IMR-90 (cell line): ENCODE measurements around the gene PITPNM2. TPM values are rescaled to one million over a fixed set of nuclear protein-coding genes. Genes with fewer than 3 reads are reported as not detected.

ENCODE experiments used
- ATAC-seq: fragments of 200-7000 bp; cut with Tn5 transposase; 2 replicates; pipeline ENCODE4 v1.9.1; 2020; ENCODE audit warnings: low read depth, mild to moderate bottlenecking, moderate library complexity
- BruUV-seq: library from RNA; stranded (reverse); fragments of 400-500 nt; replicated peaks from 2 replicates; lab custom pipeline; 2021; lab: Mats Ljungman, UMichigan
- CTCF ChIA-PET: fragments of 300-600 bp; formaldehyde crosslinking; extraction: SDS; loops from one replicate; lab custom pipeline; 2021; ENCODE audit warnings: antibody characterized with exemption; lab: Yijun Ruan, JAX
- POLR2A ChIA-PET: fragments of 300-600 bp; sonication (Branson Sonifier 250); formaldehyde crosslinking; loops from one replicate; lab custom pipeline; 2022; ENCODE audit warnings: antibody characterized with exemption; ENCODE audit not compliant: unreplicated experiment; lab: Charles Lee
- DNase-seq: peaks from one replicate; pipeline ENCODE4 v3.0.0; 2013
- H2AFZ ChIP-seq: replicated peaks from 2 replicates; pipeline ENCODE3; 2013; ENCODE audit warnings: low read length, mild to moderate bottlenecking; ENCODE audit not compliant: poor library complexity
- H2AK5ac ChIP-seq: 2 replicates; pipeline ENCODE4 v1.6.1; 2013; ENCODE audit warnings: low read depth, low read length, inconsistent platforms
- H2AK9ac ChIP-seq: replicated peaks from 2 replicates; pipeline ENCODE3; 2013; ENCODE audit warnings: mild to moderate bottlenecking, low read depth, low read length, moderate library complexity; ENCODE audit not compliant: poor library complexity
- H2BK120ac ChIP-seq: 2 replicates; pipeline ENCODE4 v1.6.1; 2013; ENCODE audit warnings: low read depth, low read length, inconsistent platforms
- H2BK15ac ChIP-seq: 3 replicates; pipeline ENCODE4 v1.6.1; 2013; ENCODE audit warnings: low read depth, low read length, inconsistent platforms
- H2BK20ac ChIP-seq: 2 replicates; pipeline ENCODE4 v1.6.1; 2013; ENCODE audit warnings: low read depth, mild to moderate bottlenecking, inconsistent platforms, low read length, moderate library complexity
- H2BK5ac ChIP-seq: 2 replicates; pipeline ENCODE4 v1.6.1; 2013; ENCODE audit warnings: mild to moderate bottlenecking, low read depth, low read length, inconsistent platforms; ENCODE audit not compliant: poor library complexity, severe bottlenecking
- H3K14ac ChIP-seq: replicated peaks from 2 replicates; pipeline ENCODE4 v1.6.1; 2013; ENCODE audit warnings: low read depth, low read length, inconsistent platforms
- H3K18ac ChIP-seq: 2 replicates; pipeline ENCODE4 v1.6.1; 2013; ENCODE audit warnings: low read depth, low read length, control low read depth
- H3K23ac ChIP-seq: 2 replicates; pipeline ENCODE4 v1.6.1; 2013; ENCODE audit warnings: low read depth, low read length, inconsistent platforms
- H3K27ac ChIP-seq: 2 replicates; pipeline ENCODE4 v1.5.1; 2013; ENCODE audit warnings: mild to moderate bottlenecking, control low read depth, low read length; ENCODE audit not compliant: insufficient read depth
- H3K27me3 ChIP-seq: 2 replicates; pipeline ENCODE4 v1.6.1; 2013; ENCODE audit warnings: low read length; ENCODE audit not compliant: control insufficient read depth, insufficient read depth
- H3K36me3 ChIP-seq: 2 replicates; pipeline ENCODE4 v1.6.1; 2013; ENCODE audit warnings: low read length, mixed read lengths; ENCODE audit not compliant: control insufficient read depth, insufficient read depth
- H3K4ac ChIP-seq: 2 replicates; pipeline ENCODE4 v1.6.1; 2013; ENCODE audit warnings: low read depth, low read length, inconsistent platforms
- H3K4me1 ChIP-seq: 2 replicates; pipeline ENCODE4 v1.6.1; 2013; ENCODE audit warnings: low read length, mixed read lengths; ENCODE audit not compliant: control insufficient read depth, insufficient read depth
- H3K4me2 ChIP-seq: 2 replicates; pipeline ENCODE4 v1.6.1; 2013; ENCODE audit warnings: low read depth, mild to moderate bottlenecking, control low read depth, low read length, moderate library complexity
- H3K4me3 ChIP-seq: 2 replicates; pipeline ENCODE4 v1.5.1; 2013; ENCODE audit warnings: low read depth, mild to moderate bottlenecking, control low read depth, low read length, moderate library complexity; ENCODE audit not compliant: insufficient read depth
- H3K56ac ChIP-seq: 2 replicates; pipeline ENCODE4 v1.6.1; 2013; ENCODE audit warnings: low read length, inconsistent platforms; ENCODE audit not compliant: insufficient read depth; ENCODE audit errors: extremely low read depth
- H3K79me1 ChIP-seq, 2 experiments: 2 replicates each; pipeline ENCODE4 v1.6.1; 2013; ENCODE audit warnings: low read length in 2 of 2, inconsistent platforms in 1 of 2, low read depth in 1 of 2
- H3K9ac ChIP-seq: 2 replicates; pipeline ENCODE4 v1.6.1; 2013; ENCODE audit warnings: low read depth, low read length, control low read depth
- H3K9me1 ChIP-seq: 2 replicates; pipeline ENCODE4 v1.6.1; 2013; ENCODE audit warnings: low read length, inconsistent platforms; ENCODE audit not compliant: insufficient read depth
- H3K9me3 ChIP-seq: 2 replicates; pipeline ENCODE4 v1.6.1; 2013; ENCODE audit warnings: low read length; ENCODE audit not compliant: control insufficient read depth, insufficient read depth
- H4K20me1 ChIP-seq: 2 replicates; pipeline ENCODE4 v1.6.1; 2013; ENCODE audit warnings: low read length, inconsistent platforms; ENCODE audit not compliant: insufficient read depth
- H4K5ac ChIP-seq: 2 replicates; pipeline ENCODE4 v1.6.1; 2013; ENCODE audit warnings: mild to moderate bottlenecking, low read depth, low read length, control low read depth
- H4K8ac ChIP-seq, 2 experiments: 2 replicates each; pipeline ENCODE4 v1.6.1; 2013; ENCODE audit warnings: low read depth in 2 of 2, low read length in 2 of 2, control low read depth in 1 of 2, inconsistent platforms in 1 of 2
- H4K91ac ChIP-seq: 2 replicates; pipeline ENCODE4 v1.6.1; 2013; ENCODE audit warnings: low read depth, low read length, inconsistent platforms; ENCODE audit not compliant: insufficient read depth
- CEBPB ChIP-seq: IDR thresholded peaks from 2 replicates; pipeline ENCODE4 v1.6.1; 2012; ENCODE audit warnings: low read depth, low read length, improper control_type of control experiment
- CTCF ChIP-seq: conservative IDR thresholded peaks from 2 replicates; pipeline ENCODE4 v1.5.1; 2012; ENCODE audit warnings: mild to moderate bottlenecking, low read depth, low read length, improper control_type of control experiment
- FOS ChIP-seq: fragments of 150-350 bp; IDR thresholded peaks from 2 replicates; pipeline ENCODE4 v1.6.1; 2016; ENCODE audit warnings: low read depth, low read length
- MAFK ChIP-seq: IDR thresholded peaks from 2 replicates; pipeline ENCODE4 v1.6.1; 2012; ENCODE audit warnings: low read depth, low read length, improper control_type of control experiment
- MAZ ChIP-seq: IDR thresholded peaks from 2 replicates; pipeline ENCODE4 v1.6.1; 2012; ENCODE audit warnings: low read depth, mild to moderate bottlenecking, low read length, improper control_type of control experiment, moderate library complexity, borderline replicate concordance
- POLR2A ChIP-seq: IDR thresholded peaks from 2 replicates; pipeline ENCODE4 v1.6.1; 2012; ENCODE audit warnings: mild to moderate bottlenecking, low read depth, low read length
- RCOR1 ChIP-seq: IDR thresholded peaks from 2 replicates; pipeline ENCODE4 v1.6.1; 2012; ENCODE audit warnings: mild to moderate bottlenecking, low read length, improper control_type of control experiment; ENCODE audit not compliant: insufficient replicate concordance
- RFX5 ChIP-seq: IDR thresholded peaks from 2 replicates; pipeline ENCODE4 v1.8.0; 2012; ENCODE audit warnings: low read depth, mild to moderate bottlenecking, low read length, moderate library complexity
- SMC3 ChIP-seq: fragments of 150-350 bp; IDR thresholded peaks from 2 replicates; pipeline ENCODE4 v1.6.1; 2016; ENCODE audit warnings: low read depth, mild to moderate bottlenecking, antibody characterized with exemption, low read length, moderate library complexity
- WGBS, 2 experiments: methylation state at CpG; one replicate each; pipeline versions ENCODE4 v1.1.5 to v1.1.7; 2013; ENCODE audit warnings: missing lambda C conversion rate in 2 of 2; ENCODE audit not compliant: insufficient read length in 1 of 2; ENCODE audit errors: extremely low coverage in 2 of 2; 5-methylcytosine and 5-hydroxymethylcytosine counted together
- dilution Hi-C: fragments of 300-500 bp; cut with HindIII; formaldehyde crosslinking; loops from one replicate; pipeline ENCODE4 v1.14.3; 2018; ENCODE audit warnings: low sequenced_read_pairs; ENCODE audit not compliant: unreplicated experiment
- in situ Hi-C: fragments of 300-500 bp; cut with MboI; formaldehyde crosslinking; loops from 3 replicates; pipeline ENCODE4 v1.14.3; 2019; ENCODE audit warnings: low sequenced_read_pairs, inconsistent platforms, mixed read lengths
- intact Hi-C: fragments of 100-400 bp; cut with micrococcal nuclease; formaldehyde crosslinking; loops from 2 replicates; pipeline ENCODE4 v1.10.0; 2022
- polyA plus RNA-seq, 3 experiments: library from polyadenylated mRNA; depleted of rRNA; stranded (reverse); fragments of >200 nt; gene quantifications; 2 replicates each; pipeline ENCODE4 v1.2.3, GENCODE V29; 2012; ENCODE audit warnings: low replicate concordance in 1 of 3
- total RNA-seq: library from RNA; depleted of rRNA; stranded (reverse); fragments of >200 nt; gene quantifications from 2 replicates; pipeline ENCODE4 v1.2.3, GENCODE V29; 2012

PITPNM2 gene
- total and polyA plus RNA-seq, 2 of the 4 experiments (the other 2 are of a cell fraction): 1.6 to 3.0 TPM

GRCh38 chr12:123149501-123150274 lies 1.2 kb downstream of the PITPNM2 start (continued):
- no peak for TF ChIP-seq CTCF

GRCh38 chr12:123149088-123149487 lies 1.8 kb downstream of the PITPNM2 start:
- H2BK15ac ChIP-seq: no peak overlapping the region
- H3K9me3 ChIP-seq: no peaks in the 10 kb centered on the region
- POLR2A ChIA-PET: interaction anchor here (1.4 kb wide), 1 partner anchor 107 kb away, joined by 3 read pairs; no protein-coding TSS in a partner anchor
- peak overlapping the region; percentile 53; the same call in 1 of the 2 replicates for H2BK120ac ChIP-seq
- H3K56ac ChIP-seq: no peak overlapping the region
- H4K91ac ChIP-seq: peak overlapping the region; percentile 38; the same call in 1 of the 2 replicates
- dilution Hi-C loops: no loop called here
- H3K9ac ChIP-seq: peak overlapping the region; percentile 85; the same call in 1 of the 2 replicates
- ATAC-seq (no peak), DNase-seq (no peak)
- peaks cover 4 to 36% of the 10 kb centered on the region in 2 experiments for H3K79me1 ChIP-seq
- in situ Hi-C loops: loop anchor here (10.0 kb wide), 1 partner anchor 164 kb away; the partner anchor contains the start of gene ARL6IP4
- no peak overlapping the region for H4K5ac ChIP-seq
- no TSS peak for BruUV-seq
- peak overlapping the region; percentile 27 for H2AK5ac ChIP-seq
- no peak overlapping the region for H3K18ac ChIP-seq
- peaks cover 16% of the 10 kb centered on the region for H3K4me1 ChIP-seq
- H2BK5ac ChIP-seq: no peak overlapping the region
- intact Hi-C loops: no loop called here
- no peak overlapping the region; the same call in 1 of the 2 replicates for H3K4me3 ChIP-seq
- H2AK9ac ChIP-seq: peak overlapping the region; percentile 45
- peaks cover 4% of the 10 kb centered on the region; the same call in 1 of the 2 replicates for H3K36me3 ChIP-seq
- peak overlapping the region; percentile 81; the same call in 1 of the 2 replicates for H3K4me2 ChIP-seq
- no CpG with 5 or more reads among the region's 3 CpGs for WGBS, 2 experiments
- no peak overlapping the region for H3K27ac ChIP-seq
- H3K9me1 ChIP-seq: peaks cover under 1% of the 10 kb centered on the region
- H3K27me3 ChIP-seq: no peaks in the 10 kb centered on the region
- peak overlapping the region; percentile 39 for H3K23ac ChIP-seq
- H4K20me1 ChIP-seq: peaks cover 3% of the 10 kb centered on the region
- peak overlapping the region; percentile 7; the same call in 1 of the 2 replicates for H3K14ac ChIP-seq
- CTCF ChIA-PET: interaction anchor here (1.1 to 1.3 kb wide), 3 partner anchors 23 to 107 kb away, joined by 3 to 5 read pairs (median 4); no protein-coding TSS in a partner anchor
- H4K8ac ChIP-seq: peak overlapping the region in 1 of 2 experiments; percentile 75; a peak in 1 of 4 replicates
- no peak overlapping the region for H2AFZ ChIP-seq
- H3K4ac ChIP-seq: peak overlapping the region; percentile 45; the same call in 1 of the 2 replicates
- H2BK20ac ChIP-seq: no peak overlapping the region
- TF ChIP-seq RCOR1 (no peak), SMC3 (no peak), CEBPB (no peak), FOS (no peak), CTCF (no peak), MAFK (no peak), MAZ (no peak), RFX5 (no peak), POLR2A (no peak)
